Trophoblast cell (in vitro differentiated cells and primary cell): ENCODE measurements around the gene PRKACB.

Experiments used
- DNase-seq, 2 donors: peaks; one replicate each; pipeline ENCODE4 v3.0.0-alpha.2; 2016
- H2AFZ ChIP-seq: 2 replicates; pipeline ENCODE4 v1.6.1; 2013; ENCODE audit warnings: low read length, moderate library complexity, mild to moderate bottlenecking; ENCODE audit not compliant: insufficient read depth, poor library complexity
- H2AK5ac ChIP-seq: 2 replicates; pipeline ENCODE4 v1.6.1; 2013; ENCODE audit warnings: mild to moderate bottlenecking, low read length
- H2BK120ac ChIP-seq: 2 replicates; pipeline ENCODE4 v1.6.1; 2013; ENCODE audit warnings: low read length, mild to moderate bottlenecking, moderate library complexity; ENCODE audit not compliant: insufficient read depth, poor library complexity
- H2BK12ac ChIP-seq: 2 replicates; pipeline ENCODE4 v1.6.1; 2013; ENCODE audit warnings: mild to moderate bottlenecking, low read length, moderate library complexity
- H2BK5ac ChIP-seq: 2 replicates; pipeline ENCODE4 v1.6.1; 2013; ENCODE audit warnings: low read length, low read depth, moderate library complexity, mild to moderate bottlenecking; ENCODE audit not compliant: poor library complexity
- H3K14ac ChIP-seq: 2 replicates; pipeline ENCODE4 v1.6.1; 2013; ENCODE audit warnings: mild to moderate bottlenecking, low read length
- H3K18ac ChIP-seq: 2 replicates; pipeline ENCODE4 v1.6.1; 2013; ENCODE audit warnings: mild to moderate bottlenecking, low read length
- H3K23ac ChIP-seq: 2 replicates; pipeline ENCODE4 v1.6.1; 2013; ENCODE audit warnings: low read length
- H3K27ac ChIP-seq: 2 replicates; pipeline ENCODE4 v1.5.1; 2013; ENCODE audit warnings: low read depth, mild to moderate bottlenecking, inconsistent platforms, low read length, moderate library complexity
- H3K27me3 ChIP-seq: 2 replicates; pipeline ENCODE4 v1.6.1; 2013; ENCODE audit warnings: inconsistent platforms, mild to moderate bottlenecking, low read length, moderate library complexity; ENCODE audit not compliant: insufficient read depth
- H3K36me3 ChIP-seq, 2 experiments: 1 replicate in 1 of 2; 2 replicates in 1 of 2; pipeline ENCODE4 v1.6.1; 2013; ENCODE audit warnings: low read length in 2 of 2, mild to moderate bottlenecking in 2 of 2, moderate library complexity in 1 of 2; ENCODE audit not compliant: insufficient read depth in 2 of 2, control insufficient read depth in 1 of 2
- H3K4ac ChIP-seq: 2 replicates; pipeline ENCODE4 v1.6.1; 2013; ENCODE audit warnings: low read depth, mild to moderate bottlenecking, low read length, moderate library complexity
- H3K4me1 ChIP-seq, 2 experiments: 1 replicate in 1 of 2; 2 replicates in 1 of 2; pipeline ENCODE4 v1.6.1; 2013; ENCODE audit warnings: low read length in 2 of 2, mild to moderate bottlenecking in 2 of 2, moderate library complexity in 1 of 2; ENCODE audit not compliant: insufficient read depth in 2 of 2, control insufficient read depth in 1 of 2
- H3K4me2 ChIP-seq: 2 replicates; pipeline ENCODE4 v1.6.1; 2013; ENCODE audit warnings: inconsistent platforms, mild to moderate bottlenecking, low read length, moderate library complexity
- H3K4me3 ChIP-seq: 2 replicates; pipeline ENCODE4 v1.5.1; 2013; ENCODE audit warnings: mild to moderate bottlenecking, low read depth, low read length, inconsistent platforms
- H3K79me1 ChIP-seq: one replicate; pipeline ENCODE4 v1.6.1; 2013; ENCODE audit warnings: low read length
- H3K79me2 ChIP-seq: 2 replicates; pipeline ENCODE4 v1.6.1; 2013; ENCODE audit warnings: low read length, mild to moderate bottlenecking; ENCODE audit not compliant: control insufficient read depth, insufficient read depth, poor library complexity
- H3K9ac ChIP-seq: 2 replicates; pipeline ENCODE4 v1.6.1; 2013; ENCODE audit warnings: mild to moderate bottlenecking, low read length
- H3K9me3 ChIP-seq: 2 replicates; pipeline ENCODE4 v1.6.1; 2013; ENCODE audit warnings: low read depth, mild to moderate bottlenecking, control low read depth, inconsistent platforms, low read length; ENCODE audit not compliant: insufficient read depth
- H4K12ac ChIP-seq: 2 replicates; pipeline ENCODE4 v1.6.1; 2013; ENCODE audit warnings: low read depth, mild to moderate bottlenecking, low read length, moderate library complexity
- H4K8ac ChIP-seq: 2 replicates; pipeline ENCODE4 v1.6.1; 2013; ENCODE audit warnings: low read depth, mild to moderate bottlenecking, low read length, moderate library complexity
- H4K91ac ChIP-seq: one replicate; pipeline ENCODE4 v1.6.1; 2013; ENCODE audit warnings: low read depth, mild to moderate bottlenecking, low read length, moderate library complexity
- WGBS: extraction: QIAGEN DNeasy Blood & Tissue Kit; methylation state at CpG from one replicate; pipeline ENCODE4 v1.1.7; 2013; ENCODE audit warnings: missing lambda C conversion rate; ENCODE audit not compliant: insufficient read length, insufficient coverage; ENCODE audit errors: extremely low coverage; 5-methylcytosine and 5-hydroxymethylcytosine counted together

The PRKACB gene

GRCh38 chr1:84198832-84199231 lies 54.8 kb downstream of the PRKACB start:
- H3K27ac ChIP-seq = no peak overlapping the region
- no peak overlapping the region for H3K9ac ChIP-seq

GRCh38 chr1:84199257-84199656 lies 55.2 kb downstream of the PRKACB start:
- Histone ChIP-seq H2BK12ac (no peak overlapping the region), H3K4ac (no peak overlapping the region), H3K27ac (no peak overlapping the region), H3K9ac (no peak overlapping the region), H3K4me1 (no peaks in the 10 kb centered on the region), H2AFZ (no peak overlapping the region), H2AK5ac (no peak overlapping the region), H3K4me3 (no peak overlapping the region), H3K79me1 (no peaks in the 10 kb centered on the region), H3K23ac (no peak overlapping the region), H3K18ac (no peak overlapping the region), H2BK120ac (no peak overlapping the region), H2BK5ac (no peak overlapping the region), H3K4me2 (no peak overlapping the region), H3K9me3 (no peaks in the 10 kb centered on the region), H4K12ac (no peak overlapping the region), H3K27me3 (no peaks in the 10 kb centered on the region), H3K14ac (no peak overlapping the region), H3K79me2 (no peaks in the 10 kb centered on the region), H4K8ac (no peak overlapping the region), H3K36me3 (no peaks in the 10 kb centered on the region), H4K91ac (no peak overlapping the region)
- WGBS = no CpG with 5 or more reads among the region's 1 CpG
- DNase-seq = no peak

More at GRCh38 chr1:84198832-84199231, 54.8 kb downstream of the PRKACB start:
- H3K18ac ChIP-seq = no peak overlapping the region
- H3K79me2 ChIP-seq = no peaks in the 10 kb centered on the region
- no peak overlapping the region for H2AFZ ChIP-seq
- H3K14ac ChIP-seq = no peak overlapping the region
- no peak overlapping the region for H2BK120ac ChIP-seq
- H3K4me3 ChIP-seq = no peak overlapping the region
- no peak overlapping the region for H2AK5ac ChIP-seq
- no peak for DNase-seq
- no peaks in the 10 kb centered on the region for H3K79me1 ChIP-seq
- no peak overlapping the region for H3K4ac ChIP-seq
- H3K4me1 ChIP-seq = no peaks in the 10 kb centered on the region
- no peaks in the 10 kb centered on the region for H3K36me3 ChIP-seq
- no peak overlapping the region for H2BK5ac ChIP-seq
- H3K27me3 ChIP-seq = no peaks in the 10 kb centered on the region
- H3K9me3 ChIP-seq = no peaks in the 10 kb centered on the region
- H2BK12ac ChIP-seq = no peak overlapping the region
- no CpG with 5 or more reads among the region's 6 CpGs for WGBS
- H3K23ac ChIP-seq = no peak overlapping the region
- no peak overlapping the region for H4K8ac ChIP-seq
- H4K91ac ChIP-seq = no peak overlapping the region
- no peak overlapping the region for H3K4me2 ChIP-seq
- no peak overlapping the region for H4K12ac ChIP-seq

- H4K91ac ChIP-seq = no peak overlapping the region
- no peak overlapping the region for H3K4me3 ChIP-seq
- no peaks in the 10 kb centered on the region for H3K27me3 ChIP-seq
- no peak overlapping the region for H4K12ac ChIP-seq
- no peak overlapping the region for H2AFZ ChIP-seq
- no peak overlapping the region for H2AK5ac ChIP-seq
- H3K4ac ChIP-seq = no peak overlapping the region
- no peak overlapping the region for H2BK12ac ChIP-seq
- H3K18ac ChIP-seq = no peak overlapping the region
- DNase-seq = no peak
- H3K4me2 ChIP-seq = no peak overlapping the region
- H3K79me2 ChIP-seq = no peaks in the 10 kb centered on the region
- H2BK5ac ChIP-seq = no peak overlapping the region
- no peak overlapping the region for H4K8ac ChIP-seq
- no peak overlapping the region for H3K27ac ChIP-seq
- H3K79me1 ChIP-seq = no peaks in the 10 kb centered on the region
- no peak overlapping the region for H3K9ac ChIP-seq
- H3K36me3 ChIP-seq = no peaks in the 10 kb centered on the region
- H2BK120ac ChIP-seq = no peak overlapping the region
- no peaks in the 10 kb centered on the region for H3K4me1 ChIP-seq
- H3K23ac ChIP-seq = no peak overlapping the region
- H3K14ac ChIP-seq = no peak overlapping the region
- H3K9me3 ChIP-seq = no peaks in the 10 kb centered on the region
Measured at GRCh38 chr1:84202126-84202525, 58.1 kb downstream of the PRKACB start.

GRCh38 chr1:84206375-84206774 lies 62.3 kb downstream of the PRKACB start:
- Histone ChIP-seq H3K79me1 (no peaks in the 10 kb centered on the region), H4K12ac (no peak overlapping the region), H3K79me2 (no peaks in the 10 kb centered on the region), H2BK12ac (no peak overlapping the region), H2AK5ac (no peak overlapping the region), H3K23ac (no peak overlapping the region), H3K4ac (no peak overlapping the region), H3K27ac (no peak overlapping the region), H2BK120ac (no peak overlapping the region), H3K9me3 (no peaks in the 10 kb centered on the region), H3K4me2 (no peak overlapping the region), H3K4me1 (no peaks in the 10 kb centered on the region), H4K8ac (no peak overlapping the region), H3K27me3 (no peaks in the 10 kb centered on the region), H3K9ac (no peak overlapping the region), H2AFZ (no peak overlapping the region), H3K14ac (no peak overlapping the region), H3K18ac (no peak overlapping the region), H3K36me3 (no peaks in the 10 kb centered on the region), H3K4me3 (no peak overlapping the region), H2BK5ac (no peak overlapping the region), H4K91ac (no peak overlapping the region)
- WGBS = no CpG with 5 or more reads among the region's 1 CpG
- DNase-seq = no peak

GRCh38 chr1:84208935-84209334 lies 64.9 kb downstream of the PRKACB start:
- Histone ChIP-seq H3K4me1 (no peaks in the 10 kb centered on the region), H3K18ac (no peak overlapping the region), H4K12ac (no peak overlapping the region), H3K79me1 (no peaks in the 10 kb centered on the region), H3K27ac (no peak overlapping the region), H2AK5ac (no peak overlapping the region), H2BK120ac (no peak overlapping the region), H2AFZ (no peak overlapping the region), H3K4ac (no peak overlapping the region), H3K9ac (no peak overlapping the region), H3K36me3 (no peaks in the 10 kb centered on the region), H3K14ac (no peak overlapping the region), H2BK5ac (no peak overlapping the region), H3K4me2 (no peak overlapping the region), H4K91ac (no peak overlapping the region), H3K9me3 (no peaks in the 10 kb centered on the region), H3K4me3 (no peak overlapping the region), H4K8ac (no peak overlapping the region), H3K23ac (no peak overlapping the region), H2BK12ac (no peak overlapping the region), H3K27me3 (no peaks in the 10 kb centered on the region), H3K79me2 (no peaks in the 10 kb centered on the region)
- no peak for DNase-seq
